SK-N-SH (cell line): ENCODE data around the gene EPB41L3. TPM values are rescaled to one million over a fixed set of nuclear protein-coding genes. Genes with fewer than 3 reads are reported as not detected.

Experiments used
- CTCF ChIA-PET: fragments of 300-600, 350-600 bp; formaldehyde crosslinking; extraction: SDS; loops from one replicate; lab custom pipeline; 2021; lab: Yijun Ruan, JAX
- POLR2A ChIA-PET: fragments of 350-600 bp; sonication (Branson Sonifier 250); formaldehyde crosslinking; extraction: SDS; loops from one replicate; lab custom pipeline; 2020; ENCODE audit warnings: antibody characterized with exemption, inconsistent platforms; lab: Yijun Ruan, JAX
- DNase-seq: peaks from one replicate; pipeline ENCODE4 v3.0.0; 2012
- H2AFZ ChIP-seq: fragments of 200-600 bp; sonication (generic); 2 replicates; pipeline ENCODE4 v1.8.1; 2016; ENCODE audit warnings: antibody characterized with exemption, mild to moderate bottlenecking, low read depth
- H3F3A ChIP-seq: fragments of 200-600 bp; sonication (generic); replicated peaks from 2 replicates; pipeline ENCODE3; 2016; ENCODE audit warnings: antibody characterized with exemption, mild to moderate bottlenecking; ENCODE audit not compliant: insufficient read depth
- H3K27ac ChIP-seq, 2 experiments: fragments of 200-500 bp in 1 of 2; fragments of 200-600 bp in 1 of 2; sonication (Bioruptor generic) in 1 of 2; sonication (generic), shearing (Covaris generic) in 1 of 2; 2 replicates each; pipeline versions ENCODE4 v1.5.1 to v1.6.1; 2014 to 2016; ENCODE audit warnings: low read depth in 2 of 2, inconsistent platforms in 1 of 2, low read length in 1 of 2, mild to moderate bottlenecking in 1 of 2, mixed read lengths in 1 of 2
- H3K27me3 ChIP-seq: fragments of 200-600 bp; sonication (generic), shearing (Covaris generic); 2 replicates; pipeline ENCODE4 v1.6.1; 2016; ENCODE audit warnings: mixed run types; ENCODE audit not compliant: insufficient read depth
- H3K36me3 ChIP-seq, 2 experiments: fragments of 200-500 bp in 1 of 2; fragments of 200-600 bp in 1 of 2; sonication (Bioruptor generic) in 1 of 2; sonication (generic) in 1 of 2; replicated peaks in 1 of 2; 2 replicates each; pipeline versions ENCODE3 to v1.5.1; 2014 to 2016; ENCODE audit warnings: low read length in 1 of 2, mild to moderate bottlenecking in 1 of 2; ENCODE audit not compliant: insufficient read depth in 2 of 2, control insufficient read depth in 1 of 2
- H3K4me1 ChIP-seq, 2 experiments: fragments of 200-500 bp in 1 of 2; fragments of 200-600 bp in 1 of 2; sonication (Bioruptor generic) in 1 of 2; sonication (generic), shearing (Covaris generic) in 1 of 2; 2 replicates each; pipeline versions ENCODE4 v1.5.1 to v1.6.1; 2014 to 2016; ENCODE audit warnings: low read depth in 1 of 2, low read length in 1 of 2, mixed run types in 1 of 2; ENCODE audit not compliant: insufficient read depth in 2 of 2, control insufficient read depth in 1 of 2
- H3K4me2 ChIP-seq: fragments of 200-600 bp; sonication (generic), shearing (Covaris generic); 2 replicates; pipeline ENCODE4 v1.6.1; 2017; ENCODE audit warnings: mixed run types
- H3K4me3 ChIP-seq, 2 experiments: fragments of 200-500 bp in 1 of 2; fragments of 200-600 bp in 1 of 2; sonication (Bioruptor generic) in 1 of 2; sonication (generic), shearing (Covaris generic) in 1 of 2; 2 replicates each; pipeline versions ENCODE4 v1.5.1 to v1.8.1; 2014 to 2016; ENCODE audit warnings: low read depth in 2 of 2, inconsistent platforms in 1 of 2, low read length in 1 of 2, mild to moderate bottlenecking in 1 of 2, mixed read lengths in 1 of 2, moderate library complexity in 1 of 2
- H3K79me2 ChIP-seq: fragments of 200-600 bp; sonication (generic); 2 replicates; pipeline ENCODE4 v1.8.1; 2017; ENCODE audit warnings: mild to moderate bottlenecking; ENCODE audit not compliant: insufficient read depth
- H3K9ac ChIP-seq: fragments of 200-600 bp; sonication (generic); 2 replicates; pipeline ENCODE4 v1.6.1; 2017; ENCODE audit warnings: mixed run types
- H3K9me2 ChIP-seq: fragments of 200-600 bp; sonication (generic); 2 replicates; pipeline ENCODE4 v1.6.1; 2017; ENCODE audit warnings: mixed run types
- H3K9me3 ChIP-seq: fragments of 200-600 bp; sonication (generic); 2 replicates; pipeline ENCODE4 v1.6.1; 2017; ENCODE audit warnings: mixed run types, mild to moderate bottlenecking, moderate library complexity
- H4K20me1 ChIP-seq: fragments of 200-600 bp; sonication (generic); 2 replicates; pipeline ENCODE4 v1.6.1; 2017; ENCODE audit warnings: mild to moderate bottlenecking, mixed run types; ENCODE audit not compliant: insufficient read depth
- CHD2 ChIP-seq: fragments of 150-350 bp; IDR thresholded peaks from 2 replicates; pipeline ENCODE4 v1.6.1; 2018; ENCODE audit warnings: low read length; ENCODE audit not compliant: partially characterized antibody
- ELF1 ChIP-seq: IDR thresholded peaks from 2 replicates; pipeline ENCODE4 v1.4.0; 2012
- EP300 ChIP-seq, 2 experiments: IDR thresholded peaks; 2 replicates each; pipeline versions ENCODE4 v1.4.0 to v1.6.1; 2012; ENCODE audit warnings: borderline replicate concordance in 1 of 2, low read depth in 1 of 2, low read length in 1 of 2
- FOSL2 ChIP-seq: IDR thresholded peaks from 2 replicates; pipeline ENCODE4 v1.4.0; 2012; ENCODE audit warnings: low read depth, mild to moderate bottlenecking, moderate library complexity, borderline replicate concordance
- GABPA ChIP-seq: IDR thresholded peaks from 2 replicates; pipeline ENCODE4 v1.4.0; 2012; ENCODE audit warnings: low read depth, mild to moderate bottlenecking
- GATA2 ChIP-seq: sonication (generic); formaldehyde crosslinking; IDR thresholded peaks from 2 replicates; pipeline ENCODE4 v1.5.0; 2020; ENCODE audit warnings: mild to moderate bottlenecking, missing genetic modification reagents
- NFIC ChIP-seq: IDR thresholded peaks from 2 replicates; pipeline ENCODE4 v1.4.0; 2012; ENCODE audit warnings: borderline replicate concordance
- NRF1 ChIP-seq: IDR thresholded peaks from 2 replicates; pipeline ENCODE4 v1.6.1; 2012; ENCODE audit warnings: low read depth, mild to moderate bottlenecking, low read length
- RCOR1 ChIP-seq: fragments of 150-350 bp; IDR thresholded peaks from 2 replicates; pipeline ENCODE4 v1.6.1; 2017; ENCODE audit warnings: antibody characterized with exemption, low read length
- SIN3A ChIP-seq: IDR thresholded peaks from 2 replicates; pipeline ENCODE4 v1.6.1; 2012; ENCODE audit warnings: low read depth, mild to moderate bottlenecking, low read length, moderate library complexity, borderline replicate concordance
- SMC3 ChIP-seq: IDR thresholded peaks from 2 replicates; pipeline ENCODE4 v1.6.1; 2012; ENCODE audit warnings: low read depth, low read length, improper control_type of control experiment
- TAF1 ChIP-seq: IDR thresholded peaks from 2 replicates; pipeline ENCODE4 v1.6.1; 2012; ENCODE audit warnings: low read depth, mild to moderate bottlenecking, low read length, moderate library complexity, borderline replicate concordance
- TCF12 ChIP-seq: IDR thresholded peaks from 2 replicates; pipeline ENCODE4 v1.4.0; 2012
- YY1 ChIP-seq: IDR thresholded peaks from 2 replicates; pipeline ENCODE4 v1.4.0; 2012; ENCODE audit warnings: low read depth, mild to moderate bottlenecking
- WGBS: methylation state at CpG from one replicate; pipeline ENCODE4 v1.1.6; 2017; ENCODE audit warnings: low lambda C conversion rate; 5-methylcytosine and 5-hydroxymethylcytosine counted together
- polyA plus RNA-seq, 3 experiments: library from polyadenylated mRNA; depleted of rRNA; stranded (reverse); fragments of >200 nt; gene quantifications; 2 replicates each; pipeline ENCODE4 v1.2.3, GENCODE V29; 2012
- TF ChIP-seq, protein P1 (sequence below): fragments of 150-350 bp; IDR thresholded peaks from 2 replicates; pipeline ENCODE4 v1.6.1; 2017; ENCODE audit warnings: antibody characterized with exemption, low read length, low read depth, borderline replicate concordance
- TF ChIP-seq, protein P2 (sequence below): fragments of 200-600 bp; sonication (generic); IDR thresholded peaks from 2 replicates; pipeline ENCODE4 v1.6.1; 2017; ENCODE audit warnings: antibody characterized with exemption, mild to moderate bottlenecking, moderate library complexity

Gene EPB41L3
- polyA plus RNA-seq, 1 of the 3 experiments (the other 2 are of a cell fraction) = 0.15 TPM

DNA sequence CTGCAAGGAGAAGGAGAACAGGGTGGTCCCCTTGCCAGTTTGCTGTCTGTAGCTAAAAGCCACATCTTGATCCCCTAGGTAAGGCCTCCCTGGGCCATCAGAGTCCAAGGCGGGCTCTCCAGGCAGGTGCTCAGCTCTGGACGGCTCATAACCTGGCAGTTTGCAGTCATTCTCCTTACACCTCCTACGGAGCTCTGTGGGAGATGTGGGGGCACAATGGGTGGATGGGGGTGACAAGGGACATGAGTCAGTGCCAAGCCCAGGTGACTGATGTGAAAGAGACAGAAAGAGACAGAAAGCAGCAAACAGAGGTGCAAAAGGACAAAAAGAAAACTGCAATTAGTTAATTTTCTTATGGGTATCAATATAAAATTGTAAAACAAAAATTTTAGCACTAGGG is 127.7 kb downstream of the EPB41L3 start:
- CTCF ChIA-PET = no interaction called here
- TF ChIP-seq YY1 (no peak), FOSL2 (no peak), TCF12 (no peak), CHD2 (no peak), NFIC (no peak), ELF1 (no peak), SIN3A (no peak), GABPA (no peak), EP300 (IDR thresholded peaks at IDR 0.05; ENCODE audit: borderline replicate concordance in 1 of 2, low read depth in 1 of 2, low read length in 1 of 2) (no peak)
- TF ChIP-seq, all 33 proteins: peak for 0
- H3K27ac ChIP-seq = no peak overlapping the region
- H4K20me1 ChIP-seq = no peaks in the 10 kb centered on the region
- no peak overlapping the region for H3K4me3 ChIP-seq
- no peaks in the 10 kb centered on the region for H3K79me2 ChIP-seq
- H3K9me2 ChIP-seq = no peaks in the 10 kb centered on the region
- no peak overlapping the region for H3K9ac ChIP-seq
- POLR2A ChIA-PET = no interaction called here
- peaks cover 0 to 8% of the 10 kb centered on the region in 2 experiments; a peak in 2 of 4 replicates for H3K4me1 ChIP-seq
- H3K9me3 ChIP-seq = no peaks in the 10 kb centered on the region
- H2AFZ ChIP-seq = no peak overlapping the region
- 33% methylated on average over 3 of the region's 3 CpGs for WGBS
- H3K27me3 ChIP-seq = no peaks in the 10 kb centered on the region; the same call in 1 of the 2 replicates
- H3F3A ChIP-seq = no peaks in the 10 kb centered on the region
- H3K36me3 ChIP-seq = no peaks in the 10 kb centered on the region
- H3K4me2 ChIP-seq = no peak overlapping the region
- no peak for DNase-seq

DNA sequence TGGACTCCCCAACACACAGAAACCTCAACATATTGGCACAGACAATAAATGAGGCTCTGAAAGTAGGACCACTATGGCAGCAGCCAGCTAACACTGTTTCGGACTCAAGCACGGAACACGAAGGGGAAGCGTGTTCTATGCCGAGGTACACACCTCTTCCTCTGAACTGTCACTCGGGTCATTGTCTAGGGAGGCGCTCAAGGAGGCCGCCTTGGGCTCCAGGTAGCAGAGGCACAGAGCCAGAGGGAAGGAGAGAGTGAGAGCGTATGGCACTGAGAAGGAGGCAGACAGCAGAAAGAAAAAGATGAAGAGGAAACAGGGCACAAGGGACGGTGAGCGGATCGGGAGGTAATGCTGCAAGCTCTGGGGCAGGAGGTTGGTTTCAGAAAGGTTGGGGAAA is 128.1 kb downstream of the EPB41L3 start:
- Histone ChIP-seq H4K20me1 (no peaks in the 10 kb centered on the region), H3K36me3 (no peaks in the 10 kb centered on the region), H3K9ac (no peak overlapping the region), H3K9me3 (no peaks in the 10 kb centered on the region), H3F3A (no peaks in the 10 kb centered on the region), H3K4me2 (no peak overlapping the region), H3K27me3 (no peaks in the 10 kb centered on the region; the same call in 1 of the 2 replicates), H3K4me1 (peaks cover 0 to 8% of the 10 kb centered on the region in 2 experiments; a peak in 2 of 4 replicates), H3K79me2 (no peaks in the 10 kb centered on the region), H2AFZ (no peak overlapping the region), H3K27ac (no peak overlapping the region), H3K9me2 (no peaks in the 10 kb centered on the region), H3K4me3 (no peak overlapping the region)
- POLR2A ChIA-PET = no interaction called here
- no peak for DNase-seq
- WGBS = 78% methylated on average over 11 of the region's 12 CpGs
- TF ChIP-seq RCOR1 (no peak), FOSL2 (no peak), SMC3 (no peak), TAF1 (no peak), TCF12 (no peak), CHD2 (no peak), ELF1 (no peak), EP300 (IDR thresholded peaks at IDR 0.05; ENCODE audit: borderline replicate concordance in 1 of 2, low read depth in 1 of 2, low read length in 1 of 2) (no peak), NRF1 (no peak), NFIC (no peak), GATA2 (CRISPR knock-in tag) (no peak), SIN3A (no peak)
- TF ChIP-seq, protein P1, sequence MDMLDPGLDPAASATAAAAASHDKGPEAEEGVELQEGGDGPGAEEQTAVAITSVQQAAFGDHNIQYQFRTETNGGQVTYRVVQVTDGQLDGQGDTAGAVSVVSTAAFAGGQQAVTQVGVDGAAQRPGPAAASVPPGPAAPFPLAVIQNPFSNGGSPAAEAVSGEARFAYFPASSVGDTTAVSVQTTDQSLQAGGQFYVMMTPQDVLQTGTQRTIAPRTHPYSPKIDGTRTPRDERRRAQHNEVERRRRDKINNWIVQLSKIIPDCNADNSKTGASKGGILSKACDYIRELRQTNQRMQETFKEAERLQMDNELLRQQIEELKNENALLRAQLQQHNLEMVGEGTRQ = no peak
- TF ChIP-seq, protein P2, sequence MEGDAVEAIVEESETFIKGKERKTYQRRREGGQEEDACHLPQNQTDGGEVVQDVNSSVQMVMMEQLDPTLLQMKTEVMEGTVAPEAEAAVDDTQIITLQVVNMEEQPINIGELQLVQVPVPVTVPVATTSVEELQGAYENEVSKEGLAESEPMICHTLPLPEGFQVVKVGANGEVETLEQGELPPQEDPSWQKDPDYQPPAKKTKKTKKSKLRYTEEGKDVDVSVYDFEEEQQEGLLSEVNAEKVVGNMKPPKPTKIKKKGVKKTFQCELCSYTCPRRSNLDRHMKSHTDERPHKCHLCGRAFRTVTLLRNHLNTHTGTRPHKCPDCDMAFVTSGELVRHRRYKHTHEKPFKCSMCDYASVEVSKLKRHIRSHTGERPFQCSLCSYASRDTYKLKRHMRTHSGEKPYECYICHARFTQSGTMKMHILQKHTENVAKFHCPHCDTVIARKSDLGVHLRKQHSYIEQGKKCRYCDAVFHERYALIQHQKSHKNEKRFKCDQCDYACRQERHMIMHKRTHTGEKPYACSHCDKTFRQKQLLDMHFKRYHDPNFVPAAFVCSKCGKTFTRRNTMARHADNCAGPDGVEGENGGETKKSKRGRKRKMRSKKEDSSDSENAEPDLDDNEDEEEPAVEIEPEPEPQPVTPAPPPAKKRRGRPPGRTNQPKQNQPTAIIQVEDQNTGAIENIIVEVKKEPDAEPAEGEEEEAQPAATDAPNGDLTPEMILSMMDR = no peak
- CTCF ChIA-PET = no interaction called here
